Panc1 (cell line): Measurements from ENCODE around the gene PDE4B. TPM values are rescaled to one million over a fixed set of nuclear protein-coding genes. Genes with fewer than 3 reads are reported as not detected.

Experiments
- ATAC-seq: fragments of 200-7000 bp; cut with Tn5 transposase; 2 replicates; pipeline ENCODE4 v1.9.1; 2020; ENCODE audit warnings: mild to moderate bottlenecking, moderate library complexity
- BruUV-seq: library from RNA; stranded (reverse); fragments of 400-500 nt; replicated peaks from 2 replicates; lab custom pipeline; 2021; lab: Mats Ljungman, UMichigan
- CTCF ChIA-PET: fragments of 300-600 bp; sonication (Branson Sonifier 250); formaldehyde crosslinking; loops from one replicate; lab custom pipeline; 2022; ENCODE audit warnings: antibody characterized with exemption; lab: Charles Lee
- POLR2A ChIA-PET: fragments of 300-600 bp; sonication (Branson Sonifier 250); formaldehyde crosslinking; loops from one replicate; lab custom pipeline; 2022; ENCODE audit warnings: antibody characterized with exemption; lab: Charles Lee
- DNase-seq: peaks from one replicate; pipeline ENCODE4 v3.0.0-alpha.2; 2010; ENCODE audit warnings: low read depth, low spot score
- H3K27ac ChIP-seq: 2 replicates; pipeline ENCODE4 v1.5.1; 2011; ENCODE audit warnings: mild to moderate bottlenecking, low read length, inconsistent platforms
- H3K27me3 ChIP-seq: fragments of 200-500 bp; sonication (Bioruptor generic); 2 replicates; pipeline ENCODE4 v1.6.0; 2014; ENCODE audit warnings: low read length, inconsistent platforms; ENCODE audit not compliant: control insufficient read depth, insufficient read depth
- H3K36me3 ChIP-seq: fragments of 200-500 bp; sonication (Bioruptor generic); 2 replicates; pipeline ENCODE4 v1.5.1; 2014; ENCODE audit warnings: inconsistent platforms, mild to moderate bottlenecking, low read length, moderate library complexity; ENCODE audit not compliant: control insufficient read depth, insufficient read depth
- H3K4me1 ChIP-seq: 2 replicates; pipeline ENCODE4 v1.5.1; 2011; ENCODE audit warnings: inconsistent platforms, mild to moderate bottlenecking, low read length, moderate library complexity; ENCODE audit not compliant: control insufficient read depth, insufficient read depth
- H3K4me3 ChIP-seq, 2 experiments: 2 replicates each; pipeline ENCODE4 v1.5.1; 2011 to 2012; ENCODE audit warnings: low read depth in 2 of 2, low read length in 2 of 2, mild to moderate bottlenecking in 2 of 2, inconsistent platforms in 1 of 2, moderate library complexity in 1 of 2
- H3K9me3 ChIP-seq: fragments of 200-500 bp; sonication (Bioruptor generic); 2 replicates; pipeline ENCODE4 v1.5.1; 2014; ENCODE audit warnings: low read depth, mild to moderate bottlenecking, inconsistent platforms, low read length, moderate library complexity; ENCODE audit not compliant: control insufficient read depth, insufficient read depth
- POLR2AphosphoS5 ChIP-seq: IDR thresholded peaks from 2 replicates; pipeline ENCODE4 v1.6.1; 2012; ENCODE audit warnings: mild to moderate bottlenecking, low read depth, low read length, moderate library complexity
- SIN3A ChIP-seq: IDR thresholded peaks from 2 replicates; pipeline ENCODE4 v1.6.1; 2012; ENCODE audit warnings: low read depth, mild to moderate bottlenecking, low read length, moderate library complexity, borderline replicate concordance; ENCODE audit not compliant: insufficient read depth
- TCF7L2 ChIP-seq: IDR thresholded peaks from 2 replicates; pipeline ENCODE4 v1.6.1; 2011; ENCODE audit warnings: mild to moderate bottlenecking, low read depth, low read length, inconsistent platforms
- in situ Hi-C: cut with HindIII; loops from 2 replicates; pipeline ENCODE4 v1.10.0; 2016; ENCODE audit warnings: low sequenced_read_pairs, low pct_unique_long_range_greater_than_20kb
- intact Hi-C: fragments of 100-400 bp; cut with micrococcal nuclease; formaldehyde crosslinking; loops from one replicate; pipeline ENCODE4 v1.10.0; 2022; ENCODE audit not compliant: unreplicated experiment
- total RNA-seq: library from RNA; stranded (reverse); gene quantifications from one replicate; pipeline ENCODE4 v1.2.1, GENCODE V29; 2021; ENCODE audit not compliant: unreplicated experiment
- TF ChIP-seq, protein P1 (sequence below): fragments of 450-650 bp; IDR thresholded peaks from 2 replicates; pipeline ENCODE4 v1.5.1; 2017; ENCODE audit warnings: mild to moderate bottlenecking
- TF ChIP-seq, protein P2 (sequence below), 2 experiments: IDR thresholded peaks; 2 replicates each; pipeline ENCODE4 v1.6.1; 2011 to 2012; ENCODE audit warnings: low read depth in 2 of 2, control low read depth in 1 of 2, low read length in 1 of 2, mild to moderate bottlenecking in 1 of 2, moderate library complexity in 1 of 2; ENCODE audit not compliant: insufficient read depth in 1 of 2

PDE4B gene
- total RNA-seq, 1 experiment from 2014 or later, result 0.26 TPM

DNA sequence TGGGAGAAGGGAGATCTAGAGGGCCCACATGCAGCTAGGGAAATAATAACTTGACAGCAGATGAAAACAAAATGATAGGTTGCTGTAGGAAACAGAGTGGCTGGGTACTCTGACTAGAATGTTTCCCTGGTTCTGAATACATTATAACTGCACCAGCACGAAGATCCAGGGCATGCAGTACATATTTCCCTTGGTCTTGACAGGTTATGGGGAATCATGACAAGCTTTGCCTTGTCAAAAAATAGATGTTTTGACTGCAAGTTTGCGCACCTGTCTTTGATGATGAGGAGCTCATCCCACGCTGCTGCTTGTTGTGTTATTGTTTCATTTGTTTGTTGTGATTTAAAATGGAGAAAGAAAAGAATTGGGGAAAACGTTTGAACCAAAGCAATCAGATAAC, 292.9 kb downstream of the PDE4B start:
- CTCF ChIA-PET, result no interaction called here
- H3K4me3 ChIP-seq, result no peak overlapping the region
- in situ Hi-C loops, result no loop called here

DNA sequence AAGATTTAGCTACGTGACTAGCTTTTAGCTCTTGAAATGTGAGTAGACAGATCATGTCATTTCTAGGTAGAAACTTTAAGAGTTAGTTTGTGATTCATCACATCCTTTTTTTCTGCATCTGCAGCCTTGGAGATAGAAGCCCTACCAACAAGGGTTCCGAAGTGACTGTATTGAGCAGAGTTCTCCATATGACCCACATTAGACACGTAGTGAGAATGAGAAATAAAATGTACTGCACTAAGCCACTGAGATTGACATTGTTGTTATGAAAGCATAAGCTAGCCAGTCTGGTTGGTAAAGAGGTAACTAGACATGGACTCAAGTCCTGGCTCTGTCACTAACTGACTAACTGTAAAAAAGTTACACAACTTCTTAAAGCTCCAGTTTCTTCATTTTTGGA, 296.1 kb downstream of the PDE4B start:
- DNase-seq (no peak), ATAC-seq (no peak)
- in situ Hi-C loops, result no loop called here
- CTCF ChIA-PET, result no interaction called here
- TF ChIP-seq, protein P1, sequence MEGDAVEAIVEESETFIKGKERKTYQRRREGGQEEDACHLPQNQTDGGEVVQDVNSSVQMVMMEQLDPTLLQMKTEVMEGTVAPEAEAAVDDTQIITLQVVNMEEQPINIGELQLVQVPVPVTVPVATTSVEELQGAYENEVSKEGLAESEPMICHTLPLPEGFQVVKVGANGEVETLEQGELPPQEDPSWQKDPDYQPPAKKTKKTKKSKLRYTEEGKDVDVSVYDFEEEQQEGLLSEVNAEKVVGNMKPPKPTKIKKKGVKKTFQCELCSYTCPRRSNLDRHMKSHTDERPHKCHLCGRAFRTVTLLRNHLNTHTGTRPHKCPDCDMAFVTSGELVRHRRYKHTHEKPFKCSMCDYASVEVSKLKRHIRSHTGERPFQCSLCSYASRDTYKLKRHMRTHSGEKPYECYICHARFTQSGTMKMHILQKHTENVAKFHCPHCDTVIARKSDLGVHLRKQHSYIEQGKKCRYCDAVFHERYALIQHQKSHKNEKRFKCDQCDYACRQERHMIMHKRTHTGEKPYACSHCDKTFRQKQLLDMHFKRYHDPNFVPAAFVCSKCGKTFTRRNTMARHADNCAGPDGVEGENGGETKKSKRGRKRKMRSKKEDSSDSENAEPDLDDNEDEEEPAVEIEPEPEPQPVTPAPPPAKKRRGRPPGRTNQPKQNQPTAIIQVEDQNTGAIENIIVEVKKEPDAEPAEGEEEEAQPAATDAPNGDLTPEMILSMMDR, result no peak
- TF ChIP-seq POLR2AphosphoS5, result no peak
- TF ChIP-seq SIN3A, result no peak
- TF ChIP-seq TCF7L2, result no peak
- TF ChIP-seq, protein P2, sequence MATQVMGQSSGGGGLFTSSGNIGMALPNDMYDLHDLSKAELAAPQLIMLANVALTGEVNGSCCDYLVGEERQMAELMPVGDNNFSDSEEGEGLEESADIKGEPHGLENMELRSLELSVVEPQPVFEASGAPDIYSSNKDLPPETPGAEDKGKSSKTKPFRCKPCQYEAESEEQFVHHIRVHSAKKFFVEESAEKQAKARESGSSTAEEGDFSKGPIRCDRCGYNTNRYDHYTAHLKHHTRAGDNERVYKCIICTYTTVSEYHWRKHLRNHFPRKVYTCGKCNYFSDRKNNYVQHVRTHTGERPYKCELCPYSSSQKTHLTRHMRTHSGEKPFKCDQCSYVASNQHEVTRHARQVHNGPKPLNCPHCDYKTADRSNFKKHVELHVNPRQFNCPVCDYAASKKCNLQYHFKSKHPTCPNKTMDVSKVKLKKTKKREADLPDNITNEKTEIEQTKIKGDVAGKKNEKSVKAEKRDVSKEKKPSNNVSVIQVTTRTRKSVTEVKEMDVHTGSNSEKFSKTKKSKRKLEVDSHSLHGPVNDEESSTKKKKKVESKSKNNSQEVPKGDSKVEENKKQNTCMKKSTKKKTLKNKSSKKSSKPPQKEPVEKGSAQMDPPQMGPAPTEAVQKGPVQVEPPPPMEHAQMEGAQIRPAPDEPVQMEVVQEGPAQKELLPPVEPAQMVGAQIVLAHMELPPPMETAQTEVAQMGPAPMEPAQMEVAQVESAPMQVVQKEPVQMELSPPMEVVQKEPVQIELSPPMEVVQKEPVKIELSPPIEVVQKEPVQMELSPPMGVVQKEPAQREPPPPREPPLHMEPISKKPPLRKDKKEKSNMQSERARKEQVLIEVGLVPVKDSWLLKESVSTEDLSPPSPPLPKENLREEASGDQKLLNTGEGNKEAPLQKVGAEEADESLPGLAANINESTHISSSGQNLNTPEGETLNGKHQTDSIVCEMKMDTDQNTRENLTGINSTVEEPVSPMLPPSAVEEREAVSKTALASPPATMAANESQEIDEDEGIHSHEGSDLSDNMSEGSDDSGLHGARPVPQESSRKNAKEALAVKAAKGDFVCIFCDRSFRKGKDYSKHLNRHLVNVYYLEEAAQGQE (IDR thresholded peaks at IDR 0.05; ENCODE audit: insufficient read depth in 1 of 2, low read depth in 2 of 2, low read length in 1 of 2), result no peak
- POLR2A ChIA-PET, result no interaction called here
- Histone ChIP-seq H3K27ac (no peak overlapping the region), H3K27me3 (no peaks in the 10 kb centered on the region), H3K4me1 (no peaks in the 10 kb centered on the region; the same call in 1 of the 2 replicates), H3K36me3 (no peaks in the 10 kb centered on the region), H3K4me3 (no peak overlapping the region), H3K9me3 (no peaks in the 10 kb centered on the region)
- intact Hi-C loops, result no loop called here
- BruUV-seq, result no TSS peak

More for the DNA sequence above, 292.9 kb downstream of the PDE4B start:
- DNase-seq, result no peak
- intact Hi-C loops, result no loop called here
- H3K27ac ChIP-seq, result no peak overlapping the region
- POLR2A ChIA-PET, result no interaction called here
- no peaks in the 10 kb centered on the region for H3K27me3 ChIP-seq
- no peaks in the 10 kb centered on the region; the same call in 1 of the 2 replicates for H3K4me1 ChIP-seq
- BruUV-seq, result no TSS peak
- H3K36me3 ChIP-seq, result no peaks in the 10 kb centered on the region
- ATAC-seq, result no peak
- no peaks in the 10 kb centered on the region for H3K9me3 ChIP-seq
- TF ChIP-seq, protein P2 (IDR thresholded peaks at IDR 0.05; ENCODE audit: insufficient read depth in 1 of 2, low read depth in 2 of 2, low read length in 1 of 2), result no peak
- no peak for TF ChIP-seq POLR2AphosphoS5
- TF ChIP-seq SIN3A, result no peak
- TF ChIP-seq TCF7L2, result no peak
- TF ChIP-seq, protein P1, result no peak
